GM23338 (cell line): Measurements from ENCODE around the gene MRPL37. TPM values are rescaled to one million over a fixed set of nuclear protein-coding genes. Genes with fewer than 3 reads are reported as not detected.

Experiments
- ATAC-seq: fragments of 200-7000 bp; cut with Tn5 transposase; 3 replicates; pipeline ENCODE4 v1.9.1; 2020
- DNase-seq: peaks from one replicate; pipeline ENCODE4 v3.0.0-alpha.2; 2015; ENCODE audit warnings: low spot score
- H2AFZ ChIP-seq: fragments of 200-600 bp; sonication (generic); 2 replicates; pipeline ENCODE4 v1.8.0; 2016; ENCODE audit warnings: antibody characterized with exemption, mild to moderate bottlenecking, moderate library complexity
- H3F3A ChIP-seq: fragments of 200-600 bp; sonication (generic); replicated peaks from 2 replicates; pipeline ENCODE4 v1.8.0; 2017; ENCODE audit warnings: antibody characterized with exemption, mixed run types, low read depth
- H3K27ac ChIP-seq: fragments of 200-600 bp; sonication (generic); 2 replicates; pipeline ENCODE4 v1.6.1; 2016; ENCODE audit warnings: low read depth
- H3K27me3 ChIP-seq: fragments of 200-600 bp; sonication (generic); 2 replicates; pipeline ENCODE4 v1.8.0; 2016; ENCODE audit warnings: mild to moderate bottlenecking, mixed run types, moderate library complexity; ENCODE audit not compliant: insufficient read depth
- H3K36me3 ChIP-seq: fragments of 200-600 bp; sonication (generic); 2 replicates; pipeline ENCODE4 v1.8.0; 2016; ENCODE audit warnings: mild to moderate bottlenecking; ENCODE audit not compliant: insufficient read depth
- H3K4me1 ChIP-seq: fragments of 200-600 bp; sonication (generic); 2 replicates; pipeline ENCODE4 v1.8.0; 2016; ENCODE audit warnings: mild to moderate bottlenecking, moderate library complexity; ENCODE audit not compliant: insufficient read depth
- H3K4me2 ChIP-seq: fragments of 200-600 bp; sonication (generic); 2 replicates; pipeline ENCODE4 v1.7.1; 2017; ENCODE audit warnings: mixed run types
- H3K4me3 ChIP-seq: fragments of 200-600 bp; sonication (generic); 2 replicates; pipeline ENCODE4 v1.6.1; 2016; ENCODE audit warnings: mixed run types
- H3K79me2 ChIP-seq: fragments of 200-600 bp; sonication (generic); replicated peaks from 2 replicates; pipeline ENCODE4 v1.8.0; 2017; ENCODE audit warnings: mild to moderate bottlenecking; ENCODE audit not compliant: insufficient read depth
- H3K9me2 ChIP-seq: fragments of 200-600 bp; sonication (generic); 2 replicates; pipeline ENCODE4 v1.8.0; 2017; ENCODE audit not compliant: insufficient read depth
- H4K20me1 ChIP-seq: fragments of 200-600 bp; sonication (generic); replicated peaks from 2 replicates; pipeline ENCODE4 v1.8.0; 2017; ENCODE audit warnings: mild to moderate bottlenecking; ENCODE audit not compliant: insufficient read depth
- H3K27ac Mint-ChIP-seq: 2 replicates; pipeline ENCODE4 v1.8.0; 2020; ENCODE audit warnings: inconsistent platforms, mild to moderate bottlenecking, moderate library complexity, mixed read lengths
- H3K27me3 Mint-ChIP-seq: 3 replicates; pipeline ENCODE4 v1.8.0; 2022; ENCODE audit warnings: low read depth, mild to moderate bottlenecking, moderate library complexity, mixed read lengths, inconsistent platforms; ENCODE audit not compliant: insufficient read depth, poor library complexity
- H3K36me3 Mint-ChIP-seq: 3 replicates; pipeline ENCODE4 v1.8.0; 2021; ENCODE audit warnings: low read depth, mild to moderate bottlenecking, inconsistent platforms, moderate library complexity, mixed read lengths
- H3K4me1 Mint-ChIP-seq: 3 replicates; pipeline ENCODE4 v1.8.0; 2020; ENCODE audit warnings: mild to moderate bottlenecking, inconsistent platforms, mixed read lengths
- H3K4me3 Mint-ChIP-seq: 3 replicates; pipeline ENCODE4 v1.8.0; 2021; ENCODE audit warnings: moderate library complexity, mild to moderate bottlenecking, inconsistent platforms, mixed read lengths
- H3K9me3 Mint-ChIP-seq: 3 replicates; pipeline ENCODE4 v1.8.0; 2020; ENCODE audit warnings: moderate library complexity, mild to moderate bottlenecking, inconsistent platforms, mixed read lengths
- CREB1 ChIP-seq: fragments of 250-450 bp; sonication (Bioruptor Pico); IDR thresholded peaks from 2 replicates; pipeline ENCODE4 v1.5.0; 2020; ENCODE audit warnings: low read depth, mild to moderate bottlenecking, moderate library complexity
- EZH2 ChIP-seq: fragments of 200-600 bp; sonication (generic); IDR thresholded peaks from one replicate; pipeline ENCODE4 v1.8.0; 2017; ENCODE audit warnings: antibody characterized with exemption, mild to moderate bottlenecking, low read depth; ENCODE audit not compliant: unreplicated experiment
- EZH2phosphoT487 ChIP-seq: fragments of 200-600 bp; sonication (generic); IDR thresholded peaks from one replicate; pipeline ENCODE4 v1.8.1; 2018; ENCODE audit warnings: antibody characterized with exemption; ENCODE audit not compliant: unreplicated experiment
- JUNB ChIP-seq: IDR thresholded peaks from one replicate; pipeline ENCODE4 v1.6.1; 2016; ENCODE audit warnings: antibody characterized with exemption; ENCODE audit not compliant: unreplicated experiment
- NANOG ChIP-seq: IDR thresholded peaks from 2 replicates; pipeline ENCODE4 v1.6.1; 2016; ENCODE audit warnings: antibody characterized with exemption, borderline replicate concordance
- POLR2AphosphoS5 ChIP-seq: IDR thresholded peaks from 2 replicates; pipeline ENCODE4 v1.6.1; 2016; ENCODE audit warnings: antibody characterized with exemption, low read depth
- STAT1 ChIP-seq: IDR thresholded peaks from one replicate; pipeline ENCODE4 v1.6.1; 2016; ENCODE audit warnings: antibody characterized with exemption; ENCODE audit not compliant: unreplicated experiment
- ZNF114 ChIP-seq: fragments of 250-450 bp; sonication (Bioruptor Pico); IDR thresholded peaks from 2 replicates; pipeline ENCODE4 v1.5.0; 2020; ENCODE audit warnings: mild to moderate bottlenecking, moderate library complexity
- ZNF331 ChIP-seq: fragments of 250-450 bp; sonication (Bioruptor Pico); IDR thresholded peaks from 2 replicates; pipeline ENCODE4 v1.5.0; 2020; ENCODE audit warnings: low read depth, mild to moderate bottlenecking, moderate library complexity
- polyA plus RNA-seq: library from polyadenylated mRNA; unstranded; fragments of >200 nt; fragmentation: Nextera tagmentation; extraction: Ambion mirVana; gene quantifications from 2 replicates; pipeline ENCODE4 v1.2.1, GENCODE V29; 2016
- total RNA-seq: library from RNA; depleted of rRNA; stranded (reverse); fragments of >200 nt; shearing (Covaris generic); gene quantifications from 2 replicates; pipeline ENCODE4 v1.2.3, GENCODE V29; 2014
- TF ChIP-seq, protein P1 (sequence below): IDR thresholded peaks from 2 replicates; pipeline ENCODE4 v1.6.1; 2016; ENCODE audit warnings: antibody characterized with exemption
- TF ChIP-seq, protein P2 (sequence below): IDR thresholded peaks from one replicate; pipeline ENCODE4 v1.6.1; 2018; ENCODE audit warnings: antibody characterized with exemption; ENCODE audit not compliant: unreplicated experiment
- TF ChIP-seq, protein P3 (sequence below): fragments of 250-450 bp; sonication (Bioruptor Pico); IDR thresholded peaks from 2 replicates; pipeline ENCODE4 v1.5.0; 2020; ENCODE audit warnings: mild to moderate bottlenecking, moderate library complexity

Gene MRPL37
- total and polyA plus RNA-seq, 2 experiments from 2014 or later, result 130 to 155 TPM

DNA sequence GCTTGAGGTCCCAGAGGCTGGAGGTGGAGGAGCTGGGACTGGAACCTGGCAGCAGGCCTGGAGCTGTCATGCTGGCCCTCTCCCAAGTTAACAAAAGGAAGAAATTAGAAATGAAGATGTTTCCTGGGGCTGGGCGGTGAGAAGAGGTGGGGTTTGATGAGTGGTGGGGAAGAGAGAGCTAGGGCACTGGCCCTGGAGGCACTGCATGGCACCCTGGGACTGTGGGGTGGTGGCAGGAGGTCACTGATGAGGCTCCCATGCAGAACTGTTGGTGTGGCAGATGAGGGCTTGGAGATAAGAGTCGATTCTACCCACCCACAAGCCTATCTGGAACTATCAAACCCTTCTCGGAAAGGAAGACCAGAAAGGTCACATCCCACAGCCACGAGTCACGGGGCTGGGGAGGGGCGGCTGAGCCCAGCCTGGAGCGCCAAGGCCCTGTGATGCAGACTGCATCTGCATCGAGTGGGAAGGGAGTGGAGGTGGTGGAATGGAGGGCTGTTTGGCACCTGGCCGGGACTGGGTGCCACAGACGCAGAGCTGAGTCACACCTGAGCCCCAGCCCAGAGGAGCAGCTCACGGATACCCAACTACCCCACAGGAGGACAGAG is 29.4 kb downstream of the MRPL37 start (continued):
- TF ChIP-seq CREB1 (CRISPR knock-in tag) (no peak), NANOG (no peak), POLR2AphosphoS5 (no peak), ZNF114 (CRISPR knock-in tag) (no peak), EZH2 (no peak)
- TF ChIP-seq, protein P1, sequence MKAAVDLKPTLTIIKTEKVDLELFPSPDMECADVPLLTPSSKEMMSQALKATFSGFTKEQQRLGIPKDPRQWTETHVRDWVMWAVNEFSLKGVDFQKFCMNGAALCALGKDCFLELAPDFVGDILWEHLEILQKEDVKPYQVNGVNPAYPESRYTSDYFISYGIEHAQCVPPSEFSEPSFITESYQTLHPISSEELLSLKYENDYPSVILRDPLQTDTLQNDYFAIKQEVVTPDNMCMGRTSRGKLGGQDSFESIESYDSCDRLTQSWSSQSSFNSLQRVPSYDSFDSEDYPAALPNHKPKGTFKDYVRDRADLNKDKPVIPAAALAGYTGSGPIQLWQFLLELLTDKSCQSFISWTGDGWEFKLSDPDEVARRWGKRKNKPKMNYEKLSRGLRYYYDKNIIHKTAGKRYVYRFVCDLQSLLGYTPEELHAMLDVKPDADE, result no peak

DNA sequence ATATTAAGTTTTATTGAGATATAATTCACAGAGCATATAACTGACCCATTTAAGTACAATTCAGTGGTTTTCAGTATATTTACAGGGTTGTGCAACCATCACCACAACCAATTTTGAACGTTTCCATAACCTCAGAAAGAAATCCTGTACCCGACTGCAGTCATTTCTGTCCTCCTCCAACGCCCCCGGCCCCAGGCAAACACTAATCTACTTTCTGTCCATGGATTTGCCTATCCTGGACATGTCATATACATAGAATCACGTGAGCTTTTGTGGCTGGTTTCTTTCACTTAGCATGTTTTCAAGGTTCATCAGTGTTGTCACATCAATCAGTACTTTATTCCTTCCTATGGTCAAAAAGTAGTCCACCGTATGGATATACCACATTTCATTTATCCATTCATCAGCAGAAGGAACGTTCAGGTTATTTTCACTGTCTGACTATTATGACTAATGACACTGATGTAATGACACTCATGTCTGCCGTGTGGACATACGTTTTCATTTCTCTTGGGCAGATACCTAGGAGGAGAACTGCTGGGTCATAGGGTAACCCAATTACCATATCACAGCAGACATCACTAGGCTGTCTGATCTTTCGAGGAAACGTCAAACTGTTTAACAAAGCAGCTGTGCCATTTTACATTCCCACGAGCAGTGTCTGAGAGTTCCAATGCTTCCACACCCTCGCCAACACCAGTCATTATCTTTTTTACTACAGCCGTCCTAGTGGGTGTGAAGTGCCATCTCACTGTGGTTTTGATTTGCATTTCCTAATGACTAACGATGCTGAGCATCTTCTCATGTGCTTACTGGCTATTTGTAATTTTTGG is 30.8 kb downstream of the MRPL37 start:
- no peak overlapping the region for H3K27ac Mint-ChIP-seq
- TF ChIP-seq STAT1 (no peak), ZNF114 (CRISPR knock-in tag) (no peak), POLR2AphosphoS5 (no peak), ZNF331 (CRISPR knock-in tag) (no peak), JUNB (no peak), NANOG (no peak), EZH2 (no peak), CREB1 (CRISPR knock-in tag) (no peak), EZH2phosphoT487 (no peak)
- TF ChIP-seq, protein P2, sequence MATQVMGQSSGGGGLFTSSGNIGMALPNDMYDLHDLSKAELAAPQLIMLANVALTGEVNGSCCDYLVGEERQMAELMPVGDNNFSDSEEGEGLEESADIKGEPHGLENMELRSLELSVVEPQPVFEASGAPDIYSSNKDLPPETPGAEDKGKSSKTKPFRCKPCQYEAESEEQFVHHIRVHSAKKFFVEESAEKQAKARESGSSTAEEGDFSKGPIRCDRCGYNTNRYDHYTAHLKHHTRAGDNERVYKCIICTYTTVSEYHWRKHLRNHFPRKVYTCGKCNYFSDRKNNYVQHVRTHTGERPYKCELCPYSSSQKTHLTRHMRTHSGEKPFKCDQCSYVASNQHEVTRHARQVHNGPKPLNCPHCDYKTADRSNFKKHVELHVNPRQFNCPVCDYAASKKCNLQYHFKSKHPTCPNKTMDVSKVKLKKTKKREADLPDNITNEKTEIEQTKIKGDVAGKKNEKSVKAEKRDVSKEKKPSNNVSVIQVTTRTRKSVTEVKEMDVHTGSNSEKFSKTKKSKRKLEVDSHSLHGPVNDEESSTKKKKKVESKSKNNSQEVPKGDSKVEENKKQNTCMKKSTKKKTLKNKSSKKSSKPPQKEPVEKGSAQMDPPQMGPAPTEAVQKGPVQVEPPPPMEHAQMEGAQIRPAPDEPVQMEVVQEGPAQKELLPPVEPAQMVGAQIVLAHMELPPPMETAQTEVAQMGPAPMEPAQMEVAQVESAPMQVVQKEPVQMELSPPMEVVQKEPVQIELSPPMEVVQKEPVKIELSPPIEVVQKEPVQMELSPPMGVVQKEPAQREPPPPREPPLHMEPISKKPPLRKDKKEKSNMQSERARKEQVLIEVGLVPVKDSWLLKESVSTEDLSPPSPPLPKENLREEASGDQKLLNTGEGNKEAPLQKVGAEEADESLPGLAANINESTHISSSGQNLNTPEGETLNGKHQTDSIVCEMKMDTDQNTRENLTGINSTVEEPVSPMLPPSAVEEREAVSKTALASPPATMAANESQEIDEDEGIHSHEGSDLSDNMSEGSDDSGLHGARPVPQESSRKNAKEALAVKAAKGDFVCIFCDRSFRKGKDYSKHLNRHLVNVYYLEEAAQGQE, result no peak
- TF ChIP-seq, protein P3, sequence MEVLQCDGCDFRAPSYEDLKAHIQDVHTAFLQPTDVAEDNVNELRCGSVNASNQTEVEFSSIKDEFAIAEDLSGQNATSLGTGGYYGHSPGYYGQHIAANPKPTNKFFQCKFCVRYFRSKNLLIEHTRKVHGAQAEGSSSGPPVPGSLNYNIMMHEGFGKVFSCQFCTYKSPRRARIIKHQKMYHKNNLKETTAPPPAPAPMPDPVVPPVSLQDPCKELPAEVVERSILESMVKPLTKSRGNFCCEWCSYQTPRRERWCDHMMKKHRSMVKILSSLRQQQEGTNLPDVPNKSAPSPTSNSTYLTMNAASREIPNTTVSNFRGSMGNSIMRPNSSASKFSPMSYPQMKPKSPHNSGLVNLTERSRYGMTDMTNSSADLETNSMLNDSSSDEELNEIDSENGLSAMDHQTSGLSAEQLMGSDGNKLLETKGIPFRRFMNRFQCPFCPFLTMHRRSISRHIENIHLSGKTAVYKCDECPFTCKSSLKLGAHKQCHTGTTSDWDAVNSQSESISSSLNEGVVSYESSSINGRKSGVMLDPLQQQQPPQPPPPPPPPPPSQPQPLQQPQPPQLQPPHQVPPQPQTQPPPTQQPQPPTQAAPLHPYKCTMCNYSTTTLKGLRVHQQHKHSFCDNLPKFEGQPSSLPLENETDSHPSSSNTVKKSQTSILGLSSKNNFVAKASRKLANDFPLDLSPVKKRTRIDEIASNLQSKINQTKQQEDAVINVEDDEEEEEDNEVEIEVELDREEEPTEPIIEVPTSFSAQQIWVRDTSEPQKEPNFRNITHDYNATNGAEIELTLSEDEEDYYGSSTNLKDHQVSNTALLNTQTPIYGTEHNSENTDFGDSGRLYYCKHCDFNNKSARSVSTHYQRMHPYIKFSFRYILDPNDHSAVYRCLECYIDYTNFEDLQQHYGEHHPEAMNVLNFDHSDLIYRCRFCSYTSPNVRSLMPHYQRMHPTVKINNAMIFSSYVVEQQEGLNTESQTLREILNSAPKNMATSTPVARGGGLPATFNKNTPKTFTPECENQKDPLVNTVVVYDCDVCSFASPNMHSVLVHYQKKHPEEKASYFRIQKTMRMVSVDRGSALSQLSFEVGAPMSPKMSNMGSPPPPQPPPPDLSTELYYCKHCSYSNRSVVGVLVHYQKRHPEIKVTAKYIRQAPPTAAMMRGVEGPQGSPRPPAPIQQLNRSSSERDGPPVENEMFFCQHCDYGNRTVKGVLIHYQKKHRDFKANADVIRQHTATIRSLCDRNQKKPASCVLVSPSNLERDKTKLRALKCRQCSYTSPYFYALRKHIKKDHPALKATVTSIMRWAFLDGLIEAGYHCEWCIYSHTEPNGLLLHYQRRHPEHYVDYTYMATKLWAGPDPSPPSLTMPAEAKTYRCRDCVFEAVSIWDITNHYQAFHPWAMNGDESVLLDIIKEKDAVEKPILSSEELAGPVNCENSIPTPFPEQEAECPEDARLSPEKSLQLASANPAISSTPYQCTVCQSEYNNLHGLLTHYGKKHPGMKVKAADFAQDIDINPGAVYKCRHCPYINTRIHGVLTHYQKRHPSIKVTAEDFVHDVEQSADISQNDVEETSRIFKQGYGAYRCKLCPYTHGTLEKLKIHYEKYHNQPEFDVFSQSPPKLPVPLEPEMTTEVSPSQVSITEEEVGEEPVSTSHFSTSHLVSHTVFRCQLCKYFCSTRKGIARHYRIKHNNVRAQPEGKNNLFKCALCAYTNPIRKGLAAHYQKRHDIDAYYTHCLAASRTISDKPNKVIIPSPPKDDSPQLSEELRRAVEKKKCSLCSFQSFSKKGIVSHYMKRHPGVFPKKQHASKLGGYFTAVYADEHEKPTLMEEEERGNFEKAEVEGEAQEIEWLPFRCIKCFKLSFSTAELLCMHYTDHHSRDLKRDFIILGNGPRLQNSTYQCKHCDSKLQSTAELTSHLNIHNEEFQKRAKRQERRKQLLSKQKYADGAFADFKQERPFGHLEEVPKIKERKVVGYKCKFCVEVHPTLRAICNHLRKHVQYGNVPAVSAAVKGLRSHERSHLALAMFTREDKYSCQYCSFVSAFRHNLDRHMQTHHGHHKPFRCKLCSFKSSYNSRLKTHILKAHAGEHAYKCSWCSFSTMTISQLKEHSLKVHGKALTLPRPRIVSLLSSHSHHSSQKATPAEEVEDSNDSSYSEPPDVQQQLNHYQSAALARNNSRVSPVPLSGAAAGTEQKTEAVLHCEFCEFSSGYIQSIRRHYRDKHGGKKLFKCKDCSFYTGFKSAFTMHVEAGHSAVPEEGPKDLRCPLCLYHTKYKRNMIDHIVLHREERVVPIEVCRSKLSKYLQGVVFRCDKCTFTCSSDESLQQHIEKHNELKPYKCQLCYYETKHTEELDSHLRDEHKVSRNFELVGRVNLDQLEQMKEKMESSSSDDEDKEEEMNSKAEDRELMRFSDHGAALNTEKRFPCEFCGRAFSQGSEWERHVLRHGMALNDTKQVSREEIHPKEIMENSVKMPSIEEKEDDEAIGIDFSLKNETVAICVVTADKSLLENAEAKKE (CRISPR knock-in tag), result no peak

More for the DNA sequence above, 30.8 kb downstream of the MRPL37 start:
- Histone ChIP-seq H3K9me2 (no peaks in the 10 kb centered on the region), H2AFZ (no peak overlapping the region), H3K4me2 (no peak overlapping the region), H4K20me1 (no peaks in the 10 kb centered on the region; the same call in 1 of the 2 replicates), H3K36me3 (no peaks in the 10 kb centered on the region; the same call in 1 of the 2 replicates), H3K4me1 (no peaks in the 10 kb centered on the region; the same call in 1 of the 2 replicates), H3K4me3 (no peak overlapping the region), H3K79me2 (no peaks in the 10 kb centered on the region), H3K27ac (no peak overlapping the region), H3K27me3 (no peaks in the 10 kb centered on the region), H3F3A (no peaks in the 10 kb centered on the region)
- Mint-ChIP-seq H3K4me1 (peaks cover 20% of the 10 kb centered on the region), H3K27me3 (peaks cover 11% of the 10 kb centered on the region), H3K9me3 (peaks cover 14% of the 10 kb centered on the region), H3K4me3 (no peak overlapping the region), H3K36me3 (peaks cover 44% of the 10 kb centered on the region)
- DNase-seq (no peak), ATAC-seq (no peak)
